Prostate gland (tissue), 2 donors: ENCODE results near the gene MAP7D3.

ENCODE experiments used
- POLR2A ChIP-seq: fragments of 450-650 bp; IDR thresholded peaks from one replicate; pipeline ENCODE4 v1.6.1; 2016; ENCODE audit warnings: antibody characterized with exemption, mild to moderate bottlenecking
- POLR2AphosphoS5 ChIP-seq: sonication (generic); formaldehyde crosslinking; IDR thresholded peaks from one replicate; pipeline ENCODE4 v1.6.1; 2017; ENCODE audit warnings: antibody characterized with exemption
- TF ChIP-seq, protein P1 (sequence below), 4 experiments: fragments of 200-600 bp in 2 of 4; fragments of 450-650 bp in 2 of 4; sonication (generic) in 2 of 4; IDR thresholded peaks; 1 replicate in 3 of 4; 2 replicates in 1 of 4; pipeline ENCODE4 v1.5.1; 2016 to 2019; ENCODE audit warnings: antibody characterized with exemption in 4 of 4, mild to moderate bottlenecking in 2 of 4, moderate library complexity in 2 of 4

- TF ChIP-seq, protein P1, sequence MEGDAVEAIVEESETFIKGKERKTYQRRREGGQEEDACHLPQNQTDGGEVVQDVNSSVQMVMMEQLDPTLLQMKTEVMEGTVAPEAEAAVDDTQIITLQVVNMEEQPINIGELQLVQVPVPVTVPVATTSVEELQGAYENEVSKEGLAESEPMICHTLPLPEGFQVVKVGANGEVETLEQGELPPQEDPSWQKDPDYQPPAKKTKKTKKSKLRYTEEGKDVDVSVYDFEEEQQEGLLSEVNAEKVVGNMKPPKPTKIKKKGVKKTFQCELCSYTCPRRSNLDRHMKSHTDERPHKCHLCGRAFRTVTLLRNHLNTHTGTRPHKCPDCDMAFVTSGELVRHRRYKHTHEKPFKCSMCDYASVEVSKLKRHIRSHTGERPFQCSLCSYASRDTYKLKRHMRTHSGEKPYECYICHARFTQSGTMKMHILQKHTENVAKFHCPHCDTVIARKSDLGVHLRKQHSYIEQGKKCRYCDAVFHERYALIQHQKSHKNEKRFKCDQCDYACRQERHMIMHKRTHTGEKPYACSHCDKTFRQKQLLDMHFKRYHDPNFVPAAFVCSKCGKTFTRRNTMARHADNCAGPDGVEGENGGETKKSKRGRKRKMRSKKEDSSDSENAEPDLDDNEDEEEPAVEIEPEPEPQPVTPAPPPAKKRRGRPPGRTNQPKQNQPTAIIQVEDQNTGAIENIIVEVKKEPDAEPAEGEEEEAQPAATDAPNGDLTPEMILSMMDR (IDR thresholded peaks at IDR 0.05) = no peak
- TF ChIP-seq POLR2AphosphoS5 = no peak
- no peak for TF ChIP-seq POLR2A
Measured at GRCh38 chrX:136262243-136262642, 11.0 kb upstream of the MAP7D3 start.
